WTC11 (cell line): ENCODE measurements around the gene USH1C. TPM values are rescaled to one million over a fixed set of nuclear protein-coding genes. Genes with fewer than 3 reads are reported as not detected.

Experiments
- ATAC-seq: fragments of 200-7000 bp; cut with Tn5 transposase; 2 replicates; pipeline ENCODE4 v1.10.0; 2021; ENCODE audit warnings: mild to moderate bottlenecking, moderate library complexity
- CTCF ChIA-PET: fragments of 300-600 bp; sonication (Branson Sonifier 250); formaldehyde crosslinking; loops from one replicate; lab custom pipeline; 2021; ENCODE audit warnings: antibody characterized with exemption; lab: Charles Lee
- POLR2A ChIA-PET: fragments of 350-600 bp; sonication (Branson Sonifier 250); formaldehyde crosslinking; loops from one replicate; lab custom pipeline; 2021; ENCODE audit warnings: antibody characterized with exemption; lab: Charles Lee
- DNase-seq: peaks from one replicate; pipeline ENCODE4 v3.0.0; 2021; ENCODE audit warnings: low spot score
- H3K27ac Mint-ChIP-seq: 2 replicates; pipeline ENCODE4 v1.8.0; 2021; ENCODE audit warnings: mixed read lengths
- H3K27me3 Mint-ChIP-seq: 2 replicates; pipeline ENCODE4 v1.8.0; 2021; ENCODE audit warnings: low read depth, mild to moderate bottlenecking, moderate library complexity, mixed read lengths
- H3K36me3 Mint-ChIP-seq: 2 replicates; pipeline ENCODE4 v1.8.0; 2021; ENCODE audit warnings: mixed read lengths
- H3K4me1 Mint-ChIP-seq: 2 replicates; pipeline ENCODE4 v1.8.0; 2022; ENCODE audit warnings: mixed read lengths
- H3K4me3 Mint-ChIP-seq: 2 replicates; pipeline ENCODE4 v1.8.0; 2021; ENCODE audit warnings: mild to moderate bottlenecking, moderate library complexity, mixed read lengths
- H3K9me3 Mint-ChIP-seq: 2 replicates; pipeline ENCODE4 v1.8.0; 2021; ENCODE audit warnings: mixed read lengths
- CREM ChIP-seq: sonication (generic); formaldehyde crosslinking; IDR thresholded peaks from 2 replicates; pipeline ENCODE4 v1.8.1; 2022; ENCODE audit warnings: mild to moderate bottlenecking, missing genetic modification reagents, moderate library complexity
- ELF4 ChIP-seq: sonication (generic); formaldehyde crosslinking; IDR thresholded peaks from 2 replicates; pipeline ENCODE4 v1.8.1; 2022; ENCODE audit warnings: low read depth, mild to moderate bottlenecking, moderate library complexity, missing genetic modification reagents
- EMX1 ChIP-seq: fragments of 250-450 bp; sonication (Bioruptor Pico); IDR thresholded peaks from 2 replicates; pipeline ENCODE4 v1.8.0; 2021; ENCODE audit warnings: mild to moderate bottlenecking
- FOXJ3 ChIP-seq: sonication (generic); formaldehyde crosslinking; IDR thresholded peaks from 2 replicates; pipeline ENCODE4 v1.9.0; 2021; ENCODE audit warnings: missing genetic modification reagents, mild to moderate bottlenecking, borderline replicate concordance
- PRRX2 ChIP-seq: fragments of 250-450 bp; sonication (Bioruptor Pico); IDR thresholded peaks from 2 replicates; pipeline ENCODE4 v1.8.0; 2021; ENCODE audit warnings: mild to moderate bottlenecking
- SMAD3 ChIP-seq: sonication (generic); formaldehyde crosslinking; IDR thresholded peaks from 2 replicates; pipeline ENCODE4 v1.8.0; 2022; ENCODE audit warnings: missing genetic modification reagents, mild to moderate bottlenecking, borderline replicate concordance
- SOX15 ChIP-seq: fragments of 250-450 bp; sonication (Bioruptor Pico); IDR thresholded peaks from 2 replicates; pipeline ENCODE4 v1.9.0; 2021; ENCODE audit warnings: mild to moderate bottlenecking
- TCF7 ChIP-seq: sonication (generic); formaldehyde crosslinking; IDR thresholded peaks from 2 replicates; pipeline ENCODE4 v1.8.0; 2022; ENCODE audit warnings: mild to moderate bottlenecking, low read depth, missing genetic modification reagents, moderate library complexity
- ZBTB21 ChIP-seq: sonication (generic); formaldehyde crosslinking; IDR thresholded peaks from 2 replicates; pipeline ENCODE4 v1.8.1; 2023; ENCODE audit warnings: mild to moderate bottlenecking, missing genetic modification reagents, borderline replicate concordance
- ZNF138 ChIP-seq: sonication (generic); formaldehyde crosslinking; conservative IDR thresholded peaks from 2 replicates; pipeline ENCODE4 v1.8.1; 2022; ENCODE audit warnings: mild to moderate bottlenecking, moderate library complexity, missing genetic modification reagents
- total RNA-seq: library from RNA; stranded (reverse); gene quantifications from 3 replicates; pipeline ENCODE4 v1.2.3, GENCODE V29; 2021
- TF ChIP-seq, protein P1 (sequence below): sonication (generic); formaldehyde crosslinking; IDR thresholded peaks from 2 replicates; pipeline ENCODE4 v1.8.0; 2022; ENCODE audit warnings: missing genetic modification reagents
- TF ChIP-seq, protein P2 (sequence below): fragments of 250-450 bp; sonication (Bioruptor Pico); IDR thresholded peaks from 2 replicates; pipeline ENCODE4 v2.1.2; 2022; ENCODE audit warnings: mild to moderate bottlenecking, moderate library complexity
- TF ChIP-seq, protein P3 (sequence below): sonication (generic); formaldehyde crosslinking; IDR thresholded peaks from 2 replicates; pipeline ENCODE4 v1.8.1; 2022; ENCODE audit warnings: missing genetic modification reagents, borderline replicate concordance
- TF ChIP-seq, protein P4 (sequence below): sonication (generic); formaldehyde crosslinking; IDR thresholded peaks from 2 replicates; pipeline ENCODE4 v1.8.1; 2023; ENCODE audit warnings: mild to moderate bottlenecking, missing genetic modification reagents, borderline replicate concordance
- TF ChIP-seq, protein P5 (sequence below): fragments of 250-450 bp; sonication (Bioruptor Pico); IDR thresholded peaks from 2 replicates; pipeline ENCODE4 v1.9.0; 2021; ENCODE audit warnings: mild to moderate bottlenecking, borderline replicate concordance

Gene USH1C
- total RNA-seq, 1 experiment from 2014 or later = 3.9 TPM

DNA sequence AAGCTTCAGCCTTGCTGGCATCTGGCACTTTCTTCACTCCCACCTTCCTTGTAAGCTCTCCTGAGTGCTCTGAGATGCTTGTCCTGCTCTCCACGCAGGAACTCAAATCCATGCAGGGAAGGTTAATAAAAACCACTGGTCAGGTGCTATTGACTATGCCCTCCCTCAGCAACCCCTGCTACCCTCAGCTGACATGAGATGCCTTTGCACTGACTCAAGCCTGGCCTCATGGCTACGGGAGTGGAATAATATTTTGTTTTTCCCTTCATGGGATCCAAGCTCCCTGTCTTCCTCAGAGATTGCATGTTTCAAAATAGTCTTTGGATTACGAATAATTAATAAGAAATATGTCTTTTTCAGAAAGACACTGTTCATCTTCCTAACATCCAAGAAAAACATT lies 35.9 kb downstream of the USH1C start (continued):
- TF ChIP-seq, protein P1, sequence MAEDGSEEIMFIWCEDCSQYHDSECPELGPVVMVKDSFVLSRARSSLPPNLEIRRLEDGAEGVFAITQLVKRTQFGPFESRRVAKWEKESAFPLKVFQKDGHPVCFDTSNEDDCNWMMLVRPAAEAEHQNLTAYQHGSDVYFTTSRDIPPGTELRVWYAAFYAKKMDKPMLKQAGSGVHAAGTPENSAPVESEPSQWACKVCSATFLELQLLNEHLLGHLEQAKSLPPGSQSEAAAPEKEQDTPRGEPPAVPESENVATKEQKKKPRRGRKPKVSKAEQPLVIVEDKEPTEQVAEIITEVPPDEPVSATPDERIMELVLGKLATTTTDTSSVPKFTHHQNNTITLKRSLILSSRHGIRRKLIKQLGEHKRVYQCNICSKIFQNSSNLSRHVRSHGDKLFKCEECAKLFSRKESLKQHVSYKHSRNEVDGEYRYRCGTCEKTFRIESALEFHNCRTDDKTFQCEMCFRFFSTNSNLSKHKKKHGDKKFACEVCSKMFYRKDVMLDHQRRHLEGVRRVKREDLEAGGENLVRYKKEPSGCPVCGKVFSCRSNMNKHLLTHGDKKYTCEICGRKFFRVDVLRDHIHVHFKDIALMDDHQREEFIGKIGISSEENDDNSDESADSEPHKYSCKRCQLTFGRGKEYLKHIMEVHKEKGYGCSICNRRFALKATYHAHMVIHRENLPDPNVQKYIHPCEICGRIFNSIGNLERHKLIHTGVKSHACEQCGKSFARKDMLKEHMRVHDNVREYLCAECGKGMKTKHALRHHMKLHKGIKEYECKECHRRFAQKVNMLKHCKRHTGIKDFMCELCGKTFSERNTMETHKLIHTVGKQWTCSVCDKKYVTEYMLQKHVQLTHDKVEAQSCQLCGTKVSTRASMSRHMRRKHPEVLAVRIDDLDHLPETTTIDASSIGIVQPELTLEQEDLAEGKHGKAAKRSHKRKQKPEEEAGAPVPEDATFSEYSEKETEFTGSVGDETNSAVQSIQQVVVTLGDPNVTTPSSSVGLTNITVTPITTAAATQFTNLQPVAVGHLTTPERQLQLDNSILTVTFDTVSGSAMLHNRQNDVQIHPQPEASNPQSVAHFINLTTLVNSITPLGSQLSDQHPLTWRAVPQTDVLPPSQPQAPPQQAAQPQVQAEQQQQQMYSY = no peak
- no peak for TF ChIP-seq EMX1 (CRISPR knock-in tag)
- TF ChIP-seq SMAD3 (CRISPR knock-in tag) = no peak

DNA sequence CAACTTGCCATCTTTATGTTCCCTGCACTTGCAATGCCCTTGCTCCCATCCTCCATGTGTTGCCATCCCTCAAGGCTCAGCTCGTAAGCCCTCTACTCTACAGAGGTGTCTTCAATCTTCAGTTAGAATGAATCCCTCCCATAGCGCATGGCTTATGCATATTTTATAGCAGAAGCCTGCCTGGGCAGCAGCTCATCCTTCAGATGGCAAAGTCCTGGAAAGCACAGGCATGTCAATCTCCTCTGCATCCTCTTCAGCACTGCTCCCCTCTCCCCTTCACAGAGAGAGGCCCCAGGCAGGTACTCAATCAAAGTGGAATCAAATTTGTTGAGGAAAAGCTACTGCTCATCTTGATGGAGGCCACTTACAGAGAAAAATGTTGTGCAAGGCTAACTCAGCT lies 36.4 kb downstream of the USH1C start:
- no peak overlapping the region for H3K27ac Mint-ChIP-seq
- peaks cover 7% of the 10 kb centered on the region for H3K4me1 Mint-ChIP-seq
- CTCF ChIA-PET = interaction anchor here (0.7 to 13.3 kb wide), 9 partner anchors 9 to 153 kb away, joined by 3 to 120 read pairs (median 4); no protein-coding TSS in a partner anchor
- TF ChIP-seq, protein P2, sequence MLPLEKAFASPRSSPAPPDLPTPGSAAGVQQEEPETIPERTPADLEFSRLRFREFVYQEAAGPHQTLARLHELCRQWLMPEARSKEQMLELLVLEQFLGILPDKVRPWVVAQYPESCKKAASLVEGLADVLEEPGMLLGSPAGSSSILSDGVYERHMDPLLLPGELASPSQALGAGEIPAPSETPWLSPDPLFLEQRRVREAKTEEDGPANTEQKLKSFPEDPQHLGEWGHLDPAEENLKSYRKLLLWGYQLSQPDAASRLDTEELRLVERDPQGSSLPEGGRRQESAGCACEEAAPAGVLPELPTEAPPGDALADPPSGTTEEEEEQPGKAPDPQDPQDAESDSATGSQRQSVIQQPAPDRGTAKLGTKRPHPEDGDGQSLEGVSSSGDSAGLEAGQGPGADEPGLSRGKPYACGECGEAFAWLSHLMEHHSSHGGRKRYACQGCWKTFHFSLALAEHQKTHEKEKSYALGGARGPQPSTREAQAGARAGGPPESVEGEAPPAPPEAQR (CRISPR knock-in tag) = no peak
- POLR2A ChIA-PET = interaction anchor here (0.7 kb wide), 1 partner anchor 121 kb away, joined by 3 read pairs; no protein-coding TSS in a partner anchor
- no peaks in the 10 kb centered on the region for H3K27me3 Mint-ChIP-seq
- DNase-seq (no peak), ATAC-seq (no peak)
- no peaks in the 10 kb centered on the region for H3K9me3 Mint-ChIP-seq
- no peaks in the 10 kb centered on the region for H3K36me3 Mint-ChIP-seq
- no peak overlapping the region for H3K4me3 Mint-ChIP-seq

DNA sequence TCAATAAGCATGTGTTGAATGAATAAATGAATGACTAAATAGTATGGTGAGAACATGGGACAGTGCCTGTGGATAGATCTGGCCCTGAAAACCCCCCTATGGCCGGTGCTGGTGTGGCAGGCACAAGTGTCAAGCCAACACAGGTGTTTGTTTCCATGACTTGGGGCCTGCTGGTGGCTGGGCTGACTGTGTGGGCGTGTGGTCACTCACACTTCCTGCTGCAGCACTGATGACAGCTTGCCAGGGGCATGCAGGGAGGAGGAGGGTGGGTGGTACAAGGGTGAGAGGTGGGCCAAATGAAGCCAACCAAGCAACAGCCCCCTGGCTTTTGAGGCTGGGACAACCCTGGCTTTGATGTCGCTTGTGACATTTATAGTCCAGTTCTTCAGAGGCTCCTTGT lies 37.3 kb downstream of the USH1C start:
- ATAC-seq (0 out of 2 replicates have a peak, but pooled peaks have one; percentile 16), DNase-seq (no peak)
- Mint-ChIP-seq H3K36me3 (no peaks in the 10 kb centered on the region), H3K4me1 (peaks cover 6% of the 10 kb centered on the region), H3K4me3 (no peak overlapping the region), H3K27me3 (no peaks in the 10 kb centered on the region), H3K9me3 (no peaks in the 10 kb centered on the region), H3K27ac (no peak overlapping the region)
- CTCF ChIA-PET = interaction anchor here (1.0 to 13.3 kb wide), 9 partner anchors 12 to 154 kb away, joined by 3 to 120 read pairs (median 5); partner anchors contain the start of gene KCNJ11
- POLR2A ChIA-PET = no interaction called here
- no peak for TF ChIP-seq TCF7
- no peak for TF ChIP-seq ELF4 (CRISPR knock-in tag)
- no peak for TF ChIP-seq ZNF138 (CRISPR knock-in tag)
- TF ChIP-seq, protein P3, sequence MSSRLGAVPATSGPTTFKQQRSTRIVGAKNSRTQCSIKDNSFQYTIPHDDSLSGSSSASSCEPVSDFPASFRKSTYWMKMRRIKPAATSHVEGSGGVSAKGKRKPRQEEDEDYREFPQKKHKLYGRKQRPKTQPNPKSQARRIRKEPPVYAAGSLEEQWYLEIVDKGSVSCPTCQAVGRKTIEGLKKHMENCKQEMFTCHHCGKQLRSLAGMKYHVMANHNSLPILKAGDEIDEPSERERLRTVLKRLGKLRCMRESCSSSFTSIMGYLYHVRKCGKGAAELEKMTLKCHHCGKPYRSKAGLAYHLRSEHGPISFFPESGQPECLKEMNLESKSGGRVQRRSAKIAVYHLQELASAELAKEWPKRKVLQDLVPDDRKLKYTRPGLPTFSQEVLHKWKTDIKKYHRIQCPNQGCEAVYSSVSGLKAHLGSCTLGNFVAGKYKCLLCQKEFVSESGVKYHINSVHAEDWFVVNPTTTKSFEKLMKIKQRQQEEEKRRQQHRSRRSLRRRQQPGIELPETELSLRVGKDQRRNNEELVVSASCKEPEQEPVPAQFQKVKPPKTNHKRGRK (CRISPR knock-in tag) = no peak
- no peak for TF ChIP-seq ZBTB21 (CRISPR knock-in tag)
- TF ChIP-seq SOX15 (CRISPR knock-in tag) = no peak
- TF ChIP-seq FOXJ3 (CRISPR knock-in tag) = no peak
- no peak for TF ChIP-seq CREM (CRISPR knock-in tag)
- TF ChIP-seq, protein P4, sequence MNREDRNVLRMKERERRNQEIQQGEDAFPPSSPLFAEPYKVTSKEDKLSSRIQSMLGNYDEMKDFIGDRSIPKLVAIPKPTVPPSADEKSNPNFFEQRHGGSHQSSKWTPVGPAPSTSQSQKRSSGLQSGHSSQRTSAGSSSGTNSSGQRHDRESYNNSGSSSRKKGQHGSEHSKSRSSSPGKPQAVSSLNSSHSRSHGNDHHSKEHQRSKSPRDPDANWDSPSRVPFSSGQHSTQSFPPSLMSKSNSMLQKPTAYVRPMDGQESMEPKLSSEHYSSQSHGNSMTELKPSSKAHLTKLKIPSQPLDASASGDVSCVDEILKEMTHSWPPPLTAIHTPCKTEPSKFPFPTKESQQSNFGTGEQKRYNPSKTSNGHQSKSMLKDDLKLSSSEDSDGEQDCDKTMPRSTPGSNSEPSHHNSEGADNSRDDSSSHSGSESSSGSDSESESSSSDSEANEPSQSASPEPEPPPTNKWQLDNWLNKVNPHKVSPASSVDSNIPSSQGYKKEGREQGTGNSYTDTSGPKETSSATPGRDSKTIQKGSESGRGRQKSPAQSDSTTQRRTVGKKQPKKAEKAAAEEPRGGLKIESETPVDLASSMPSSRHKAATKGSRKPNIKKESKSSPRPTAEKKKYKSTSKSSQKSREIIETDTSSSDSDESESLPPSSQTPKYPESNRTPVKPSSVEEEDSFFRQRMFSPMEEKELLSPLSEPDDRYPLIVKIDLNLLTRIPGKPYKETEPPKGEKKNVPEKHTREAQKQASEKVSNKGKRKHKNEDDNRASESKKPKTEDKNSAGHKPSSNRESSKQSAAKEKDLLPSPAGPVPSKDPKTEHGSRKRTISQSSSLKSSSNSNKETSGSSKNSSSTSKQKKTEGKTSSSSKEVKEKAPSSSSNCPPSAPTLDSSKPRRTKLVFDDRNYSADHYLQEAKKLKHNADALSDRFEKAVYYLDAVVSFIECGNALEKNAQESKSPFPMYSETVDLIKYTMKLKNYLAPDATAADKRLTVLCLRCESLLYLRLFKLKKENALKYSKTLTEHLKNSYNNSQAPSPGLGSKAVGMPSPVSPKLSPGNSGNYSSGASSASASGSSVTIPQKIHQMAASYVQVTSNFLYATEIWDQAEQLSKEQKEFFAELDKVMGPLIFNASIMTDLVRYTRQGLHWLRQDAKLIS (CRISPR knock-in tag) = no peak
- TF ChIP-seq PRRX2 (CRISPR knock-in tag) = no peak
- TF ChIP-seq, protein P5, sequence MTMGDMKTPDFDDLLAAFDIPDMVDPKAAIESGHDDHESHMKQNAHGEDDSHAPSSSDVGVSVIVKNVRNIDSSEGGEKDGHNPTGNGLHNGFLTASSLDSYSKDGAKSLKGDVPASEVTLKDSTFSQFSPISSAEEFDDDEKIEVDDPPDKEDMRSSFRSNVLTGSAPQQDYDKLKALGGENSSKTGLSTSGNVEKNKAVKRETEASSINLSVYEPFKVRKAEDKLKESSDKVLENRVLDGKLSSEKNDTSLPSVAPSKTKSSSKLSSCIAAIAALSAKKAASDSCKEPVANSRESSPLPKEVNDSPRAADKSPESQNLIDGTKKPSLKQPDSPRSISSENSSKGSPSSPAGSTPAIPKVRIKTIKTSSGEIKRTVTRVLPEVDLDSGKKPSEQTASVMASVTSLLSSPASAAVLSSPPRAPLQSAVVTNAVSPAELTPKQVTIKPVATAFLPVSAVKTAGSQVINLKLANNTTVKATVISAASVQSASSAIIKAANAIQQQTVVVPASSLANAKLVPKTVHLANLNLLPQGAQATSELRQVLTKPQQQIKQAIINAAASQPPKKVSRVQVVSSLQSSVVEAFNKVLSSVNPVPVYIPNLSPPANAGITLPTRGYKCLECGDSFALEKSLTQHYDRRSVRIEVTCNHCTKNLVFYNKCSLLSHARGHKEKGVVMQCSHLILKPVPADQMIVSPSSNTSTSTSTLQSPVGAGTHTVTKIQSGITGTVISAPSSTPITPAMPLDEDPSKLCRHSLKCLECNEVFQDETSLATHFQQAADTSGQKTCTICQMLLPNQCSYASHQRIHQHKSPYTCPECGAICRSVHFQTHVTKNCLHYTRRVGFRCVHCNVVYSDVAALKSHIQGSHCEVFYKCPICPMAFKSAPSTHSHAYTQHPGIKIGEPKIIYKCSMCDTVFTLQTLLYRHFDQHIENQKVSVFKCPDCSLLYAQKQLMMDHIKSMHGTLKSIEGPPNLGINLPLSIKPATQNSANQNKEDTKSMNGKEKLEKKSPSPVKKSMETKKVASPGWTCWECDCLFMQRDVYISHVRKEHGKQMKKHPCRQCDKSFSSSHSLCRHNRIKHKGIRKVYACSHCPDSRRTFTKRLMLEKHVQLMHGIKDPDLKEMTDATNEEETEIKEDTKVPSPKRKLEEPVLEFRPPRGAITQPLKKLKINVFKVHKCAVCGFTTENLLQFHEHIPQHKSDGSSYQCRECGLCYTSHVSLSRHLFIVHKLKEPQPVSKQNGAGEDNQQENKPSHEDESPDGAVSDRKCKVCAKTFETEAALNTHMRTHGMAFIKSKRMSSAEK (CRISPR knock-in tag) = no peak
